HL-60 (cell line): ENCODE measurements around the gene SCYL2.

ENCODE experiments used
- DNase-seq, 2 experiments: peaks; one replicate each; pipeline ENCODE4 v3.0.0-alpha.2; 2010 to 2020; ENCODE audit warnings: low read depth in 1 of 2, low spot score in 1 of 2
- H3K27ac ChIP-seq: fragments of 250-450 bp; sonication (Bioruptor Pico); replicated peaks from 2 replicates; pipeline ENCODE4 v1.5.1; 2020; ENCODE audit warnings: mild to moderate bottlenecking, moderate library complexity
- H3K27me3 ChIP-seq: fragments of 250-450 bp; sonication (Bioruptor Pico); 2 replicates; pipeline ENCODE4 v1.5.1; 2021; ENCODE audit warnings: mild to moderate bottlenecking, moderate library complexity; ENCODE audit not compliant: insufficient read depth, poor library complexity, severe bottlenecking
- H3K4me3 ChIP-seq: replicated peaks from 2 replicates; pipeline ENCODE4 v1.5.1; 2011; ENCODE audit warnings: mild to moderate bottlenecking, control low read depth, low read length; ENCODE audit not compliant: insufficient read depth
- GABPA ChIP-seq: IDR thresholded peaks from 2 replicates; pipeline ENCODE4 v1.6.1; 2012; ENCODE audit warnings: low read depth
- POLR2AphosphoS5 ChIP-seq: IDR thresholded peaks from 2 replicates; pipeline ENCODE4 v1.6.1; 2012; ENCODE audit warnings: low read depth
- SPI1 ChIP-seq: IDR thresholded peaks from 2 replicates; pipeline ENCODE4 v1.6.1; 2012; ENCODE audit warnings: low read depth, mild to moderate bottlenecking, borderline replicate concordance
- TF ChIP-seq, protein P1 (sequence below): IDR thresholded peaks from 2 replicates; pipeline ENCODE4 v1.6.1; 2012; ENCODE audit warnings: low read depth; ENCODE audit not compliant: insufficient replicate concordance
- TF ChIP-seq, protein P2 (sequence below): IDR thresholded peaks from one replicate; pipeline ENCODE4 v1.5.1; 2011; ENCODE audit warnings: low read length, control low read depth, inconsistent platforms; ENCODE audit not compliant: insufficient read depth

The SCYL2 gene

DNA sequence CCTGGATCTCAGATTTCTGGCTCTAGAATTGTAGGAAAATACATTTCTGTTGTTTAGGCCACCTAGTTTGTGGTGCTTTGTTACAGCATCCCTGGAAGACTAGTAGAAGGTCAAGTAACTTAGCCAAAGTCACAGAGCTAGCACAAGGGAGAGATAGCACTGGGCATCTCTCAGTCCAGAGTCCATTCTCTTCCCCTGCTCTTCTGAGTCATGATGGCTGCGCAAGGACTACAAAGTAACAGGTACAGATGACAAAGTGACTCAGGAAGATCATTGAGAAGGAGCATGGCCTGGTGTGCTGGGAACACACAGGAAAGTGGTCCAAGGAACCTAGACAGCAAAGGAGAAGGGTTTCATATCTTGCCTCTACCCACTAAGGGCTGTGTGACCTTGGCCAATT lies 109.2 kb downstream of the SCYL2 start:
- Histone ChIP-seq H3K4me3 (no peak overlapping the region), H3K27ac (no peak overlapping the region), H3K27me3 (no peaks in the 10 kb centered on the region)
- TF ChIP-seq, protein P1, sequence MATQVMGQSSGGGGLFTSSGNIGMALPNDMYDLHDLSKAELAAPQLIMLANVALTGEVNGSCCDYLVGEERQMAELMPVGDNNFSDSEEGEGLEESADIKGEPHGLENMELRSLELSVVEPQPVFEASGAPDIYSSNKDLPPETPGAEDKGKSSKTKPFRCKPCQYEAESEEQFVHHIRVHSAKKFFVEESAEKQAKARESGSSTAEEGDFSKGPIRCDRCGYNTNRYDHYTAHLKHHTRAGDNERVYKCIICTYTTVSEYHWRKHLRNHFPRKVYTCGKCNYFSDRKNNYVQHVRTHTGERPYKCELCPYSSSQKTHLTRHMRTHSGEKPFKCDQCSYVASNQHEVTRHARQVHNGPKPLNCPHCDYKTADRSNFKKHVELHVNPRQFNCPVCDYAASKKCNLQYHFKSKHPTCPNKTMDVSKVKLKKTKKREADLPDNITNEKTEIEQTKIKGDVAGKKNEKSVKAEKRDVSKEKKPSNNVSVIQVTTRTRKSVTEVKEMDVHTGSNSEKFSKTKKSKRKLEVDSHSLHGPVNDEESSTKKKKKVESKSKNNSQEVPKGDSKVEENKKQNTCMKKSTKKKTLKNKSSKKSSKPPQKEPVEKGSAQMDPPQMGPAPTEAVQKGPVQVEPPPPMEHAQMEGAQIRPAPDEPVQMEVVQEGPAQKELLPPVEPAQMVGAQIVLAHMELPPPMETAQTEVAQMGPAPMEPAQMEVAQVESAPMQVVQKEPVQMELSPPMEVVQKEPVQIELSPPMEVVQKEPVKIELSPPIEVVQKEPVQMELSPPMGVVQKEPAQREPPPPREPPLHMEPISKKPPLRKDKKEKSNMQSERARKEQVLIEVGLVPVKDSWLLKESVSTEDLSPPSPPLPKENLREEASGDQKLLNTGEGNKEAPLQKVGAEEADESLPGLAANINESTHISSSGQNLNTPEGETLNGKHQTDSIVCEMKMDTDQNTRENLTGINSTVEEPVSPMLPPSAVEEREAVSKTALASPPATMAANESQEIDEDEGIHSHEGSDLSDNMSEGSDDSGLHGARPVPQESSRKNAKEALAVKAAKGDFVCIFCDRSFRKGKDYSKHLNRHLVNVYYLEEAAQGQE = no peak
- TF ChIP-seq POLR2AphosphoS5 = no peak
- TF ChIP-seq GABPA = no peak
- TF ChIP-seq, protein P2, sequence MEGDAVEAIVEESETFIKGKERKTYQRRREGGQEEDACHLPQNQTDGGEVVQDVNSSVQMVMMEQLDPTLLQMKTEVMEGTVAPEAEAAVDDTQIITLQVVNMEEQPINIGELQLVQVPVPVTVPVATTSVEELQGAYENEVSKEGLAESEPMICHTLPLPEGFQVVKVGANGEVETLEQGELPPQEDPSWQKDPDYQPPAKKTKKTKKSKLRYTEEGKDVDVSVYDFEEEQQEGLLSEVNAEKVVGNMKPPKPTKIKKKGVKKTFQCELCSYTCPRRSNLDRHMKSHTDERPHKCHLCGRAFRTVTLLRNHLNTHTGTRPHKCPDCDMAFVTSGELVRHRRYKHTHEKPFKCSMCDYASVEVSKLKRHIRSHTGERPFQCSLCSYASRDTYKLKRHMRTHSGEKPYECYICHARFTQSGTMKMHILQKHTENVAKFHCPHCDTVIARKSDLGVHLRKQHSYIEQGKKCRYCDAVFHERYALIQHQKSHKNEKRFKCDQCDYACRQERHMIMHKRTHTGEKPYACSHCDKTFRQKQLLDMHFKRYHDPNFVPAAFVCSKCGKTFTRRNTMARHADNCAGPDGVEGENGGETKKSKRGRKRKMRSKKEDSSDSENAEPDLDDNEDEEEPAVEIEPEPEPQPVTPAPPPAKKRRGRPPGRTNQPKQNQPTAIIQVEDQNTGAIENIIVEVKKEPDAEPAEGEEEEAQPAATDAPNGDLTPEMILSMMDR = no peak
- no peak for TF ChIP-seq SPI1
- no peak for DNase-seq

DNA sequence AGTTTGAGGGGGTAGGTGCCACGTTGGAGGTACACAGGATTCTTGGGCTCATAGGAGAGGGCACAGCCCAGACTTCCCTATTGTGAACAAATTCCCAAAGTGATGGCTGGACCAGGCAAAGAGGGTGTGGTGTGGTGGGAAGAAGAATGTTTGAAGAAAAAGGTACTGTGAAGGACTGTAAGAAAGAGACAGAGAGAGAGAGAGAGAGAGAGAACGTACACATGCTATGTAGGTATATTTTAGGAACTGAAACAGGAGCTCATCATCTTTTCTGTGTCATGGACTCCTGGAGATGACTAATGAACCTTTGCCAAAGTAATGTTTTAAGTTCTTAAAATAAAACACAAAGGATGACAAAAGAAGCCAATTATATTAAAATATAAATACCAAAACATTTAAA lies 114.4 kb downstream of the SCYL2 start:
- H3K27me3 ChIP-seq = no peaks in the 10 kb centered on the region

DNA sequence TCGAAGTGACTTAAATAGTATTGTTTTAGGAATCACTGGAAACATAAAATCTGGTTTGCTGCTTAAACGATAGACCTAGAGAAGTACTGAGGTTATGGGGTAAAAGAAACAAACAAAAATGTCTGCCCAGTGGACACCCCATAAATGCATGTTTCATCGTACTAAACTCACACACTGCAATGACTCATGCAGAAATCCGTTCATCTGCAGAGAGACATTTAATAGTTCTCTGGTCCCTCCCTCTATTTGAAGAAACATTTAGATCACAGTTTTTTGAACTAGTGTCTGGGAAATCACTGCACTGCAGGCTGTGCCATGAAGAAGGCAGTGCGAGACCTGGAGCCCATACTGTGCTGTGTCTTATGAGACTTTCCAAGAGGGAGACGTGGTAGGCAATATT lies 115.4 kb downstream of the SCYL2 start:
- DNase-seq = no peak
- TF ChIP-seq, protein P1 = no peak
- TF ChIP-seq SPI1 = no peak
- no peak for TF ChIP-seq POLR2AphosphoS5
- TF ChIP-seq, protein P2 = no peak
- no peak overlapping the region for H3K4me3 ChIP-seq
- no peaks in the 10 kb centered on the region for H3K27me3 ChIP-seq
- H3K27ac ChIP-seq = no peak overlapping the region

More for the DNA sequence above, 114.4 kb downstream of the SCYL2 start:
- TF ChIP-seq, protein P1 = no peak
- no peak for TF ChIP-seq GABPA
- DNase-seq = no peak
- no peak overlapping the region for H3K4me3 ChIP-seq
- H3K27ac ChIP-seq = no peak overlapping the region
